Lower leg skin (tissue), 4 donors: ENCODE data around the gene F13A1. TPM values are rescaled to one million over a fixed set of nuclear protein-coding genes. Genes with fewer than 3 reads are reported as not detected.
A peak's percentile ranks its signal among the peaks of the same experiment; 100 is the strongest.

Source experiments
- DNase-seq, 2 donors: peaks; one replicate each; pipeline ENCODE4 v3.0.0-alpha.2; 2019; ENCODE audit warnings: low spot score in 2 of 2
- H3K4me3 ChIP-seq: fragments of 200-600 bp; sonication (generic); 2 replicates; pipeline ENCODE4 v1.5.1; 2017; ENCODE audit warnings: mild to moderate bottlenecking, low read depth; ENCODE audit not compliant: poor library complexity, severe bottlenecking
- POLR2A ChIP-seq, 2 donors: fragments of 450-650 bp; IDR thresholded peaks; one replicate each; pipeline ENCODE4 v1.6.1; 2016 to 2017; ENCODE audit warnings: antibody characterized with exemption in 2 of 2, mild to moderate bottlenecking in 1 of 2, moderate library complexity in 1 of 2
- WGBS, 2 donors: methylation state at CpG; one replicate each; pipeline ENCODE4 v1.1.5; 2018; 5-methylcytosine and 5-hydroxymethylcytosine counted together
- intact Hi-C: fragments of 100-400 bp; cut with DNase I; formaldehyde crosslinking; loops from one replicate; pipeline ENCODE4 v1.15.0; 2023; ENCODE audit warnings: low total_unique reads
- total RNA-seq, 4 donors: library from RNA; depleted of rRNA; stranded (reverse); fragments of >200 nt; gene quantifications; one replicate each; pipeline ENCODE4 v1.1.0, GENCODE V29; 2016
- TF ChIP-seq, protein P1 (sequence below), 3 donors: fragments of 450-650 bp; IDR thresholded peaks; one replicate each; pipeline ENCODE4 v1.5.1; 2016; ENCODE audit warnings: antibody characterized with exemption in 3 of 3, mild to moderate bottlenecking in 3 of 3, moderate library complexity in 2 of 3

F13A1 gene
- total RNA-seq, 4 donors from 2014 or later = 7.8 to 46.5 (median 16.0) TPM

GRCh38 chr6:6350696-6351095, 30.2 kb upstream of the F13A1 start:
- no peak for DNase-seq
- WGBS, 2 donors = 56 to 59% methylated on average over 4 of the region's 4 CpGs
- no peak overlapping the region for H3K4me3 ChIP-seq
- intact Hi-C loops = no loop called here
- TF ChIP-seq, protein P1, sequence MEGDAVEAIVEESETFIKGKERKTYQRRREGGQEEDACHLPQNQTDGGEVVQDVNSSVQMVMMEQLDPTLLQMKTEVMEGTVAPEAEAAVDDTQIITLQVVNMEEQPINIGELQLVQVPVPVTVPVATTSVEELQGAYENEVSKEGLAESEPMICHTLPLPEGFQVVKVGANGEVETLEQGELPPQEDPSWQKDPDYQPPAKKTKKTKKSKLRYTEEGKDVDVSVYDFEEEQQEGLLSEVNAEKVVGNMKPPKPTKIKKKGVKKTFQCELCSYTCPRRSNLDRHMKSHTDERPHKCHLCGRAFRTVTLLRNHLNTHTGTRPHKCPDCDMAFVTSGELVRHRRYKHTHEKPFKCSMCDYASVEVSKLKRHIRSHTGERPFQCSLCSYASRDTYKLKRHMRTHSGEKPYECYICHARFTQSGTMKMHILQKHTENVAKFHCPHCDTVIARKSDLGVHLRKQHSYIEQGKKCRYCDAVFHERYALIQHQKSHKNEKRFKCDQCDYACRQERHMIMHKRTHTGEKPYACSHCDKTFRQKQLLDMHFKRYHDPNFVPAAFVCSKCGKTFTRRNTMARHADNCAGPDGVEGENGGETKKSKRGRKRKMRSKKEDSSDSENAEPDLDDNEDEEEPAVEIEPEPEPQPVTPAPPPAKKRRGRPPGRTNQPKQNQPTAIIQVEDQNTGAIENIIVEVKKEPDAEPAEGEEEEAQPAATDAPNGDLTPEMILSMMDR (IDR thresholded peaks at IDR 0.05) = no peak
- no peak for TF ChIP-seq POLR2A (IDR thresholded peaks at IDR 0.05)

DNA sequence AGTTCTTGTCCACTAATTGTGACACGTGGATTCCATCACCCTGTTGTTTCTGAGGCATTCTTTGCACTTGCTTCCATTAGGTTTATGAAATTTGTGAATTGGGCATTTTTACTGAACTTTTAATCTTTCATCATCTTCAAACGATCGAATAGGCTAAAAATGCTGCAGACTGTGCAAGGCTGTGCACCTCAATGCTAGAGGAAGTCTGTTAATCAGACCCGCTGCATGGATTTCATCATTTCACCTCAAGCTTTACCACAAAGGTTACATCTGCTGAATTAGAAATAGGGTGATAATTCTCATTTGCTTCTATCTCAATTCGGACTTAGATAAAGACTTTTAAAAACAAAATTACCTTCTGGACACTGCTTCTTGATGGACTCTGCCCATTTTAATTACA, 27.8 kb upstream of the F13A1 start:
- intact Hi-C loops = no loop called here
- no peak for DNase-seq
- 73 to 76% methylated on average over 5 of the region's 5 CpGs for WGBS, 2 donors
- no peak overlapping the region for H3K4me3 ChIP-seq
- TF ChIP-seq, protein P1 (IDR thresholded peaks at IDR 0.05) = no peak
- no peak for TF ChIP-seq POLR2A (IDR thresholded peaks at IDR 0.05)

- no peak for TF ChIP-seq POLR2A (IDR thresholded peaks at IDR 0.05)
- TF ChIP-seq, protein P1 (IDR thresholded peaks at IDR 0.05) = no peak
- intact Hi-C loops = no loop called here
- DNase-seq = peak in 1 of 2 donors; percentile 42
- no peak overlapping the region for H3K4me3 ChIP-seq
- WGBS, 2 donors = 48 to 58% methylated on average over 3 of the region's 3 CpGs
Measured at GRCh38 chr6:6346427-6347023, 26.1 kb upstream of the F13A1 start.

DNA sequence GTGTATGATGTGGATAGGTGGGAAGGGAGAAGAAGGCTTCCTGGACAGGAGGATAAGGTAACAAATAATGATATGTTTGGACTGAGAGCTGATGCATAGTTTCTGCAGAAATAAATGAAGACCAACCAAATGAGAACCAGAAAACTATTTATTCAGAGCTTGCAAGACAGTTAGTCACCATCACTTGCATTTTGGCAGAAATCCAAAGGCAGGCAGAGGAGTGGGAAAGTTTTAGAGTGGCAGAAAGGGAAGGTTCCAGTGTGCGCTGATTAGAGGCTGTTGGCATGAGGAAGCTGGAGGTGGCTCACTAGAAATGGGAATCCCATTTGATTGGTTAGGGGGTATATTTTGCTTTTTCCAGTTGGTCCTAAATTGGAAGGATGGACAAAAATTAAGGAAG, 13.0 kb upstream of the F13A1 start:
- intact Hi-C loops = no loop called here
- 62 to 79% methylated on average over 1 of the region's 1 CpG for WGBS, 2 donors
- no peak for DNase-seq
- H3K4me3 ChIP-seq = no peak overlapping the region
- TF ChIP-seq, protein P1 (IDR thresholded peaks at IDR 0.05) = no peak
- TF ChIP-seq POLR2A (IDR thresholded peaks at IDR 0.05) = no peak

DNA sequence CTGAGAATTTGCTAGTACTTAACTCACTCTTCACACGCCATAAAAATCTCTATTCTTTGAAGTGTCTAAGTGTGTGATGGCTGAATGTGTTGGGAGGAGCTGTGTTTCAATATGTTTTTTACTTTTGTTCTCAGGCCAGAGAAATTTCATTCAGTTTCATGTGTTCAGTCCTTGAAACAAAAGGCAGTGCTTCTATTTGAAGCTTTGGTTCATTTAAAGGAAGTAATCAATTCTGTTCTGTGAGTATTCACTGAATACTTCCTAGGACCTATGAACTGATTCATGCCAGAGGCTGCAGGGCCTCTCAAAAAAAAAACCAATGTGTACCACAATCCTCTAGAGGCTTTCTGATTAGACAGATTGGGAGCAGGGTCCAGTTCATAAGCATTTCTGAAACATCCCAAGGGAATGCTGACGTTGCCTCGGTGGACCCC, 12.4 kb upstream of the F13A1 start:
- no peak for DNase-seq
- TF ChIP-seq, protein P1 (IDR thresholded peaks at IDR 0.05) = no peak
- no peak for TF ChIP-seq POLR2A (IDR thresholded peaks at IDR 0.05)
- no peak overlapping the region for H3K4me3 ChIP-seq
- intact Hi-C loops = no loop called here
- WGBS, 2 donors = 58 to 69% methylated on average over 3 of the region's 3 CpGs
